HG03469 (cell line): ENCODE data around the gene CCNJL.

Experiments used
- ATAC-seq: cut with Tn5 transposase; IDR thresholded peaks from one replicate; pipeline ENCODE4 v1.9.1; 2021; ENCODE audit warnings: mild to moderate bottlenecking, moderate library complexity, moderate number of reproducible peaks; ENCODE audit not compliant: unreplicated experiment

The CCNJL gene

GRCh38 chr5:160230686-160231527 is 81.5 kb downstream of the CCNJL start:
- ATAC-seq = peak; percentile 47

- no peak for ATAC-seq
Measured at GRCh38 chr5:160229190-160229742, 83.1 kb downstream of the CCNJL start, which contains the start of gene FABP6. FABP6 (plus strand) TSS chr5:160229506; CDS start chr5:160229558, 52 bp downstream.

- ATAC-seq = no peak
Measured at GRCh38 chr5:160227012-160227411, 85.4 kb downstream of the CCNJL start.

GRCh38 chr5:160221082-160221481 is 91.3 kb downstream of the CCNJL start:
- no peak for ATAC-seq

GRCh38 chr5:160219356-160219755 is 93.0 kb downstream of the CCNJL start:
- ATAC-seq = no peak

GRCh38 chr5:160213537-160213936 is 98.8 kb downstream of the CCNJL start:
- no peak for ATAC-seq

- ATAC-seq = no peak
Measured at GRCh38 chr5:160211352-160211751, 101.0 kb downstream of the CCNJL start.

- no peak for ATAC-seq
Measured at GRCh38 chr5:160210606-160211005, 101.8 kb downstream of the CCNJL start.

- no peak for ATAC-seq
Measured at GRCh38 chr5:160209917-160210316, 102.4 kb downstream of the CCNJL start.

- ATAC-seq = no peak
Measured at GRCh38 chr5:160207061-160207460, 105.3 kb downstream of the CCNJL start.
